D721Med (cell line): ENCODE measurements around the gene CERK.

ENCODE experiments used
- DNase-seq: peaks from one replicate; pipeline ENCODE4 v3.0.0; 2011; ENCODE audit warnings: low spot score; ENCODE audit not compliant: insufficient read length
- FAIRE-seq: peaks from 2 replicates; lab custom pipeline; 2011; peaks lifted over from hg19 to GRCh38; lab: Jason Lieb, UNC
- CTCF ChIP-seq: IDR thresholded peaks from 2 replicates; pipeline ENCODE4 v1.5.1; 2012; ENCODE audit warnings: mild to moderate bottlenecking, control low read depth; ENCODE audit not compliant: insufficient read depth; ENCODE audit errors: missing control alignments

The CERK gene

DNA sequence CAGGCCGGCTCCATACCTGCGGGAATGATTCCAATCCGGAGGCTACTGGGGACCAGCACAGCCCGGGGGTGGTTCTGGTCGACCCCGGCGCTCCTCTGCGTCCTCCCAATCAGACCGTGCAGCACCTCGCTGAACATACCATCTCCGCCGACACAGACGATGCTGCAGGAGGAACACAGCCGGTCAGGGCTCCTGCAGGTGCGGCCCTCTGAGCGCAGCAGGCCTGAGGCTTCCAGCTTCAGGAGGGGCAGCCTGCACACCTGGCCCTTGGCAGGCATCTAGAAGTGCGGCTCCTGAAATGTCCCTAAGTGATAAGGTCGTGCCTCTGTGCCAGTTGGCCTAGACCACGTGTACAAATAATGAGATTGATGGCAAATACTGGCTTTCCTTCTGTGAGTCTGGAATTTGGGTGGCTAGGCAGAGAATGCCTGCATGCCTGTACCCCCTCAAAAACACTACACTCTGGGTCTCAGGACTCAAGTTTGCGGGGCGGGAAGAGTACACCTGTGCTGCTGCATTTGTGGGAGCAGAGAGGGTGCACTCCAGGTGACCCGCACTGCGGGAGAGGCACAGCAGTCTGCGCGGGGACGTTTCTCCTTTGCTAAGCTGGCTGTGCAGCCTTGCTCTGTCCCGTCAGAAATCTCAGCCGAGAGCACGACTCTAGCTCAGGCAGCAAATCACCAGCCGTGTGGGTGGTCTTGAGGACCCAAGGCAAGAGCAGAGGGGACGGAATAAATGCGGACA lies 30.1 kb downstream of the CERK start:
- no peak for TF ChIP-seq CTCF
- FAIRE-seq: no peak
- DNase-seq: no peak

DNA sequence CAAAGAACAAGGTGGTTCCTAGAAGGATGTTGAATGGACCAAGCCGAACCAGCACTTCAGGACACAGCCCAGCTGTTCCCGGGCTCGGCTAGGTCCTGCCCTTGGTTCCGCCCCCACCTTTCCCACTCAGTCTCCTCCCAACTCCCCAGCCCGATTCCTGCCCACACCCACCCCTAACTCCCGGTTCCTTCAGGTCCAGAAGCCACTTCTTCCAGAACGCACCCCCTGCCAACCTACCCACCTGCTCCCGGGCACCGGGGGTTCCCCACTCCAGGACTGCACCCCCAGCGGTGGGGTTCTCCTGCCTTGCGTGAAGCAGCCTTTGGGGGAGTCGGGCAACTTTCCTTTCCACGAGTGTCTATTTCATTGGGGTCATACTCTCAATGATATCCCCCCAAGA lies 30.7 kb downstream of the CERK start:
- DNase-seq: no peak
- no peak for TF ChIP-seq CTCF
- FAIRE-seq: no peak

DNA sequence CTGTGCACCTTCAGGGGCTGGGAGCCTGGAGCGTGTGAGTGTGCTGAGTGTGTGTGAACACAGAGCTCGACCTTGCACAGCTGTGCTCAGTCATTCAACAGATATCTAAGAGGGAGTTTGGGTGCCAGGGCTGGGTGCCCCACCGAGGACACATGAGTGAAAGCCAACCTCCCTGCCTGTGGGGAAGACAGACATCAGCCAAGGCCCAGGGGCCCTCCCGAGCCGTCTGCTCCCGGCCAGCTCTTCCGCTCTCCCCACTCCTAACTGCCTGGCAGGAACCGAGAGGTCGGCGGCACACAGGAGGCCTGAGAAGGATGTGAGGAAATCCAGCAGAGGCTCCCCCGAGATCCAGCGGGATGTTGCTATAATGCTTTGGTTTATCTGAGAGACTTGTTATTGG lies 32.0 kb downstream of the CERK start:
- DNase-seq: no peak
- TF ChIP-seq CTCF: no peak
- no peak for FAIRE-seq

DNA sequence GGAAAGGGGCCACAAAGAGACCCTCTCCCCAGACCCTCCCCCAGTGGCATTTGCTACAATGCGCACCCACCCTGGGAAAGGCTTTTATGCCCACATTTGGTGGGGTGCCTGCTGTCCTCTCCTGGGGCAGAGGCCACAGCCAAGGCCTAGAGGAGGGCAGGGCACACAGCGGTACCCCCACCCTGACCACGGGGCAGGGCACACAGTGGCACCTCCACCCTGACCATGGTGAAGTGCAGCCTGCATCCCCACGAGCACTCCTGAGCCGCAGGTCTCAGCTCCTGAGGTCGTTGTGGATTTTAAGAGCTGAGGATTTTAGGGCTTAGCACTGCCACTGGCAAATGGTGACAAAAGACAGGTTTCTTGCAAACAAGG lies 34.1 kb downstream of the CERK start:
- DNase-seq (no peak), FAIRE-seq (no peak)
- no peak for TF ChIP-seq CTCF

DNA sequence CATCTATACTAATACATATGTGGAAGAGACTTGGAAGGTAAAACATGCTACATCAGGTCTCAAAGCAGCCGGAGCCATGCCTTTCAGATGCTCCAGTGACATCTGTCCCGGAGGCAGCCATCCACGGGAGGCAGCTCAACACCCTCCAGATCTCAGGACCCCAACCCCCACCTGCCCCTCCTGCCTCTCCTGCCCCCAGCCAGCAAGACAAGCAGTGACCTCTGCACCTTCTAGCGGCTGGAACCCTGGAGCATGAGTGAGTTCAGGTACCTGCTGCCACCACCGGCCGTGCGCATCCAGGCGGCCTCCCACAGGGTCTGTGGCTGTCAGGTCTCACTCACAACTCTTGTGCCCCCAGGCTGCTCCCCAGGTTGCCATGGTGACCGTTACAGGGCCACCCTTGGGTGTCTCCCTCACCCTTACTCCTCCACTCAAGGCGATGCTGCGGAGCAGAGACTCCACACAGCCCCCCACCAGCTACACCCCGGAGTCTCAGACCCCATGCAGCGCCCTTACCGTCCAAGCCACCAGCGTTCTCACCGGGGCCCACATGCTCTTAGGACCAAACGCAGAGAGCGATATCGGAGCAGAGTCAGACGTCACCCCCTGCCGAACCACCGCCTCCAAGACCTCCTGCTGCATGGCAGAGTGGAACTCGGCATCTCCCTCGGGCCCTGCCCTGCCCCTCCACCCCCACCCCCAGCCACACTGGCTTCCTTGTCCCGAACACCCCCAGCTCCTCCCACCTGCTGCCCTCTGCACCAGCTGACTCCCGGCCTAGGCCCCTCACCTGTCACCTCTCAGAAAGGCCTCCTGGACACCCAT lies 34.7 kb downstream of the CERK start:
- FAIRE-seq: no peak
- TF ChIP-seq CTCF: no peak
- no peak for DNase-seq

DNA sequence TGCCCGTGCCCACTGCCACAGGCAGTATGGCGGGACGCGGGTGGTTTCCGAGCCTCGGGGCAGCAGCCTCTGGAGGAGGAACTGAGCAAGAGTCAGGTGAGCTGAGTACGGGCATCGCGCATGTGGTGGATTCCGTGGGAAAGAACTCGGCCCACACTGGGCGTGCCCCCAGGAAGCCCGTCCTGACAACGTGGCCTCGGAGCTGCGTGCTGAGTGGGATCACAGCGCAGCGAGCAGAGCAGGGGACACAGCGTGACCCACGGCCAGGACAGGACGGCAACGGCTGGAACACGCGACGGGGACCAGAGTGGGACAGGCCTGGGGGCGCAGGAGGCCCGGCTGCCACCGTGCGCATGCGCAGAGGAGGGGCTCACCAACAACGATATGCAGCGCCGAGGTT lies 36.8 kb downstream of the CERK start:
- DNase-seq (no peak), FAIRE-seq (no peak)
- TF ChIP-seq CTCF: no peak

- TF ChIP-seq CTCF: no peak
- FAIRE-seq: no peak
- no peak for DNase-seq
These were observed 39.0 kb downstream of the CERK start for GRCh38 chr22:46699091-46699490.
